Measurements from ENCODE around the gene ASIC4.

Gene ASIC4

DNA sequence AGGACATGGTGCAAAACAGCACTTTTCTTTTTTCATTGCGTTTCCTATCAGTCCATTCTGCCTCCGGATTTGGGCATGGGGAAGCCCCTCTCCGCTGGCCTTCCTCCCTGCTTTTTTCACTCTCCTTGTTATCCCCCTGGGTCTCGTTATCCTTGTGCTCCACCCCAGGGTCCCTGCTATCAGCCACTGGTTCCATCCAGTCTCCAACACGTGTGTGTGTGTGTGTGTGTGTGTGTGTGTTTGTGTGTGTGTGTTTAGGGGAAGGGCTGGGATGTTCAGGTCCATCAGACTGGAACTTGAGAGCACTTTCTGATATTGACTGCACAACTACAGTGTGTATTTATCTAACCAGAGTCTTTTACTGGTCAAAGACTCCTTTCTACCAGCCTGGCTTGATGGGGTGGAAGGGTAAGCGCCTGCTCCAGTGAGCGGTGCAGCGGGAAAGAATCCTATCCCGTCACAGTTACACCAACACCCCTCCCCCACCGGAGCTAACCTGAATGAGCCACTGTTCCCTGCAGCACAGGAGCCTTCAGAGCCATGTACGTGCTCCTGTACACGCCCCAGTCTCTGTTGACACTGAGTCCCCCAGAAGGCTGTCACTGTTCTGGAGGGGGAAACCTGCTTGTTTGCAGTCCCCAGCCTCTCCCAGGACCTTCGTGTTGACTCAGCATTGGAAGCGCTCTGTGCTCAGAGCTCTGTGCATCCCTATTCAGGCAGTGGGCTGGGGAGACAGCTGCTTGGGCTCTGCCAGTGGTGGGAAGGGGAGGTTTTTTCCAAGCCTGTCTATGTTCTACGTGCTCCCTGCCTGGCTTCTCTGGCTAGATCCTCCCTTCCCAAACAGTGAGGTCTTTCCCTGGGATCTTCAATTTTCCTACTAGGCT, 62.5 kb downstream of the ASIC4 start:
- no peak overlapping the region for H3K4me3 ChIP-seq (ENCODE audit: low read depth, low read length)
- TF ChIP-seq, protein P1, sequence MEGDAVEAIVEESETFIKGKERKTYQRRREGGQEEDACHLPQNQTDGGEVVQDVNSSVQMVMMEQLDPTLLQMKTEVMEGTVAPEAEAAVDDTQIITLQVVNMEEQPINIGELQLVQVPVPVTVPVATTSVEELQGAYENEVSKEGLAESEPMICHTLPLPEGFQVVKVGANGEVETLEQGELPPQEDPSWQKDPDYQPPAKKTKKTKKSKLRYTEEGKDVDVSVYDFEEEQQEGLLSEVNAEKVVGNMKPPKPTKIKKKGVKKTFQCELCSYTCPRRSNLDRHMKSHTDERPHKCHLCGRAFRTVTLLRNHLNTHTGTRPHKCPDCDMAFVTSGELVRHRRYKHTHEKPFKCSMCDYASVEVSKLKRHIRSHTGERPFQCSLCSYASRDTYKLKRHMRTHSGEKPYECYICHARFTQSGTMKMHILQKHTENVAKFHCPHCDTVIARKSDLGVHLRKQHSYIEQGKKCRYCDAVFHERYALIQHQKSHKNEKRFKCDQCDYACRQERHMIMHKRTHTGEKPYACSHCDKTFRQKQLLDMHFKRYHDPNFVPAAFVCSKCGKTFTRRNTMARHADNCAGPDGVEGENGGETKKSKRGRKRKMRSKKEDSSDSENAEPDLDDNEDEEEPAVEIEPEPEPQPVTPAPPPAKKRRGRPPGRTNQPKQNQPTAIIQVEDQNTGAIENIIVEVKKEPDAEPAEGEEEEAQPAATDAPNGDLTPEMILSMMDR (IDR thresholded peaks at IDR 0.05; ENCODE audit: control insufficient read depth, extremely low read depth, insufficient read depth): no peak
- DNase-seq (ENCODE audit: low read depth): no peak

DNA sequence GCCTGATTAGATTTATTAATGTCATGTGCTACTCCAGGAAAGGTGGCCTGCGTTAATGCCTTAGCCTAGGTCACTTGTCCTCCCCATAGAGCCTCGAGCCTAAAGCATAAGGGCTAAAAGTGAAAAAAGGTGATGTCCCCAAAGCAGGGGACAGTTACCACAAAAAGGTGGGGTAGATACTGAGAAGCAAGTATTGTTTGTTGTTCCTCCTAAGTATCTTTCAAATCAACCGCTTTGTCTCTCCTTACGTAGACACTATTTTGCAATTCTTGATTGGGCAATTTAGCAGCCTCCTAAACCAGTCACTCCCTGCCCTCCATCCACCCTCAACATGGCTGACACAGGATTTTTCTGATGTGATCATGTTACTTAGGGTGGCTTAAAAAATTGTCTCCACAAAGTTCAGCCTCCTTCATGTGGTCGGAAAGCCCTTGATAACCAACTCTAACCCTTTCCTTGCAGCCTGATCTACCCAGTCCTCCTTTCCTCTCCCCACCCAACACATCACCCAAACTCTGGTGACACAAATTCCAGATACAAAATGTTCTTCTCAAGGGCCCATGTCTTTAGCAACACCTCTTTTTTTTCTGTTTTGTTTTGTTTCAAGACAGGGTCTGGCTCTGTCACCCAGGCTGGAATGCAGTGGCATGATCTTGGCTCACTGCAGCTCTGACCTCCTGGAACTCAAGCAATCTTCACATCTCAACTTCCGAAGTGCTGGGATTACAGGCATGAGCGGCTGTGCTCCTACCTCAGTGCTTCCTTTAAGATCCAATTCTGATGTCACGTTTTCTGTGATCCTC, 64.7 kb downstream of the ASIC4 start:
- DNase-seq (ENCODE audit: low read depth): no peak
- H3K4me3 ChIP-seq (ENCODE audit: low read depth, low read length): no peak overlapping the region
- TF ChIP-seq, protein P1 (IDR thresholded peaks at IDR 0.05; ENCODE audit: control insufficient read depth, extremely low read depth, insufficient read depth): no peak

DNA sequence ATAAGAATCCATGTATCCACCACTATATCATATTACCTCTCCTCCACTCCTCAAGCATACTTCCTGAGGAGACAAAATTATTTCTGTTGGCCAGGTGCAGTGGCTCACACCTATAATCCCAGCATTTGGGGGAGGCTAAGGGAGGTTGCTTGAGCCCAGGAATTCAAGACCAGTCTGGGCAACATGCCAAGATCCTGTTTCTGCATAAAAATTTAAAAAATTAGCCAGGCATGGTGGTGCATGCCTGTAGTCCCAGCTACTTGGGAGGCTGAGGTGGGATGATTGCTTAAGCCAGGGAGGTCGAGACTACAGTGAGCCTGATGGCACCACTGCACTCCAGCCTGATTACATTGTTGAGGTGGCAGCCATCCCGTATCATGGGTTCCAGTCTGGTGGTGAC, 67.1 kb downstream of the ASIC4 start:
- no peak overlapping the region for H3K4me3 ChIP-seq (ENCODE audit: low read depth, low read length)
- TF ChIP-seq, protein P1 (IDR thresholded peaks at IDR 0.05; ENCODE audit: control insufficient read depth, extremely low read depth, insufficient read depth): no peak
- no peak for DNase-seq (ENCODE audit: low read depth)

Measured in LNCaP clone FGC (cell line).